A549 (cell line): ENCODE results near the gene TM9SF4.

ENCODE experiments used
- CEBPB ChIP-seq, 2 experiments: fragments of >200 bp in 1 of 2; sonication (Bioruptor Twin) in 1 of 2; formaldehyde crosslinking in 1 of 2; IDR thresholded peaks; 2 replicates each; pipeline ENCODE4 v1.6.1; 2012 to 2016
- CHD4 ChIP-seq: fragments of 200-600 bp; sonication (generic); IDR thresholded peaks from 2 replicates; pipeline ENCODE4 v1.6.1; 2016; ENCODE audit warnings: antibody characterized with exemption, mild to moderate bottlenecking, borderline replicate concordance
- CTCF ChIP-seq: fragments of >200 bp; sonication (Bioruptor Twin); formaldehyde crosslinking; IDR thresholded peaks from 3 replicates; pipeline ENCODE4 v1.5.1; 2016
- FOSL2 ChIP-seq, 2 experiments: fragments of 450-650 bp in 1 of 2; fragments of >200 bp in 1 of 2; sonication (Bioruptor Twin) in 1 of 2; formaldehyde crosslinking; IDR thresholded peaks; 2 replicates each; pipeline versions ENCODE4 v1.5.0 to v1.6.1; 2016 to 2020; ENCODE audit warnings: mild to moderate bottlenecking in 1 of 2, moderate library complexity in 1 of 2
- MAX ChIP-seq: IDR thresholded peaks from 2 replicates; pipeline ENCODE4 v1.6.1; 2012
- NPAS2 ChIP-seq: fragments of 250-450 bp; sonication (Bioruptor Pico); IDR thresholded peaks from 2 replicates; pipeline ENCODE4 v1.8.0; 2022; ENCODE audit warnings: mild to moderate bottlenecking, moderate library complexity, borderline replicate concordance
- PBX3 ChIP-seq: IDR thresholded peaks from 2 replicates; pipeline ENCODE4 v1.6.1; 2012
- PHF8 ChIP-seq: fragments of 200-600 bp; sonication (generic); IDR thresholded peaks from 2 replicates; pipeline ENCODE4 v1.6.1; 2016; ENCODE audit warnings: low read depth, mild to moderate bottlenecking, antibody characterized with exemption, moderate library complexity, borderline replicate concordance
- RAD21 ChIP-seq, 2 experiments: fragments of >200 bp in 1 of 2; sonication (Bioruptor Twin) in 1 of 2; formaldehyde crosslinking in 1 of 2; IDR thresholded peaks in 1 of 2; conservative IDR thresholded peaks in 1 of 2; 2 replicates in 1 of 2; 3 replicates in 1 of 2; pipeline ENCODE4 v1.6.1; 2012 to 2018; ENCODE audit warnings: inconsistent platforms in 1 of 2
- SMC3 ChIP-seq: fragments of >200 bp; sonication (Bioruptor Twin); formaldehyde crosslinking; IDR thresholded peaks from 3 replicates; pipeline ENCODE4 v1.6.1; 2018; ENCODE audit warnings: inconsistent platforms
- TFCP2L1 ChIP-seq: fragments of 250-450 bp; sonication (Bioruptor Pico); IDR thresholded peaks from 2 replicates; pipeline ENCODE4 v1.5.0; 2021; ENCODE audit warnings: mild to moderate bottlenecking
- USF2 ChIP-seq: fragments of 450-650 bp; IDR thresholded peaks from 2 replicates; pipeline ENCODE4 v1.6.1; 2014; ENCODE audit warnings: antibody characterized with exemption

- TF ChIP-seq PBX3 (no peak), USF2 (no peak), CTCF (no peak), MAX (no peak), CHD4 (no peak), SMC3 (no peak), FOSL2 (IDR thresholded peaks at IDR 0.05) (no peak), FOSL2 (CRISPR knock-in tag; IDR thresholded peaks at IDR 0.05) (no peak), RAD21 (conservative IDR thresholded peaks at IDR 0.05 in 1 of 2, IDR thresholded peaks at IDR 0.05 in 1 of 2) (no peak), PHF8 (no peak), TFCP2L1 (no peak), NPAS2 (CRISPR knock-in tag) (no peak), CEBPB (IDR thresholded peaks at IDR 0.05) (no peak)
Measured at GRCh38 chr20:32205843-32206759, 96.6 kb downstream of the TM9SF4 start.
